Lower lobe of right lung (tissue), 2 donors: ENCODE measurements around the gene AHCY. TPM values are rescaled to one million over a fixed set of nuclear protein-coding genes. Genes with fewer than 3 reads are reported as not detected.
"Not testable (repeated sequence)": the region's sequence is repeated elsewhere in the genome, so short reads cannot be mapped to it uniquely, and the experiment has no call there.

Experiments used
- ATAC-seq, 2 donors: fragments of 200-7000 bp; cut with Tn5 transposase; one replicate each; pipeline ENCODE4 v1.9.1; 2020 to 2022; ENCODE audit warnings: mild to moderate bottlenecking in 2 of 2, moderate library complexity in 2 of 2
- DNase-seq: peaks from one replicate; pipeline ENCODE4 v3.0.0-alpha.2; 2020
- H3K27ac ChIP-seq: fragments of 200-600 bp; one replicate; pipeline ENCODE4 v1.8.0; 2022
- H3K27me3 ChIP-seq: fragments of 200-600 bp; one replicate; pipeline ENCODE4 v1.8.0; 2022; ENCODE audit warnings: low read depth
- H3K36me3 ChIP-seq: fragments of 200-600 bp; one replicate; pipeline ENCODE4 v1.8.0; 2022; ENCODE audit warnings: mild to moderate bottlenecking
- H3K4me1 ChIP-seq: fragments of 200-600 bp; one replicate; pipeline ENCODE4 v1.8.0; 2022
- H3K4me3 ChIP-seq: fragments of 200-600 bp; one replicate; pipeline ENCODE4 v1.8.0; 2022; ENCODE audit warnings: mild to moderate bottlenecking
- H3K9me3 ChIP-seq: fragments of 200-600 bp; one replicate; pipeline ENCODE4 v1.8.0; 2022
- CTCF ChIP-seq: fragments of 200-600 bp; IDR thresholded peaks from one replicate; pipeline ENCODE4 v1.8.0; 2022; ENCODE audit warnings: antibody characterized with exemption, mild to moderate bottlenecking
- intact Hi-C: fragments of 100-400 bp; cut with DNase I; formaldehyde crosslinking; loops from one replicate; pipeline ENCODE4 v1.11.0; 2022
- total RNA-seq: library from RNA; stranded (reverse); fragmentation: NEBNext Ultra II Directional; extraction: Animal tissue kit (Norgen Biotek cat#: 25700); gene quantifications from one replicate; pipeline ENCODE4 v1.2.1, GENCODE V29; 2021
- donor health status: DM: no; HTN: yes; CAD: no; lungs with severe emphysema.

The AHCY gene
- total RNA-seq, 1 donor from 2014 or later, result 63.8 TPM

GRCh38 chr20:34301587-34302311 lies 1.4 kb downstream of the AHCY start:
- H3K36me3 ChIP-seq, result no peaks in the 10 kb centered on the region
- no peaks in the 10 kb centered on the region for H3K9me3 ChIP-seq
- ATAC-seq, result no peak
- no peak for TF ChIP-seq CTCF
- peaks cover 24% of the 10 kb centered on the region for H3K4me1 ChIP-seq
- no peaks in the 10 kb centered on the region for H3K27me3 ChIP-seq
- H3K27ac ChIP-seq, result no peak overlapping the region
- intact Hi-C loops, result no loop called here
- DNase-seq, result no peak
- H3K4me3 ChIP-seq, result peak overlapping the region; percentile 96

GRCh38 chr20:34300809-34301586 lies 2.2 kb downstream of the AHCY start:
- no peak overlapping the region for H3K4me3 ChIP-seq
- intact Hi-C loops, result no loop called here

GRCh38 chr20:34300256-34300806 lies 2.8 kb downstream of the AHCY start:
- no peak for DNase-seq
- no peak for TF ChIP-seq CTCF
- no peaks in the 10 kb centered on the region for H3K9me3 ChIP-seq
- H3K27me3 ChIP-seq, result no peaks in the 10 kb centered on the region
- H3K4me3 ChIP-seq, result no peak overlapping the region
- H3K4me1 ChIP-seq, result peaks cover 24% of the 10 kb centered on the region
- H3K27ac ChIP-seq, result no peak overlapping the region
- ATAC-seq, result no peak
- no peaks in the 10 kb centered on the region for H3K36me3 ChIP-seq
- intact Hi-C loops, result no loop called here

More at GRCh38 chr20:34300809-34301586, 2.2 kb downstream of the AHCY start:
- no peak for TF ChIP-seq CTCF
- Histone ChIP-seq H3K4me1 (peaks cover 24% of the 10 kb centered on the region), H3K27me3 (no peaks in the 10 kb centered on the region), H3K27ac (no peak overlapping the region), H3K9me3 (no peaks in the 10 kb centered on the region), H3K36me3 (no peaks in the 10 kb centered on the region)
- ATAC-seq (no peak), DNase-seq (no peak)

- DNase-seq (no peak), ATAC-seq (no peak)
- no peaks in the 10 kb centered on the region for H3K9me3 ChIP-seq
- no peak overlapping the region for H3K27ac ChIP-seq
- no peak for TF ChIP-seq CTCF
- H3K27me3 ChIP-seq, result no peaks in the 10 kb centered on the region
- H3K36me3 ChIP-seq, result peaks cover 6% of the 10 kb centered on the region
- intact Hi-C loops, result no loop called here
- no peak overlapping the region for H3K4me3 ChIP-seq
- H3K4me1 ChIP-seq, result peaks cover 24% of the 10 kb centered on the region
Measured at GRCh38 chr20:34299556-34300255, 3.4 kb downstream of the AHCY start.

GRCh38 chr20:34298294-34298784 lies 4.8 kb downstream of the AHCY start:
- H3K4me1 ChIP-seq, result peaks cover 24% of the 10 kb centered on the region
- H3K4me3 ChIP-seq, H3K27ac ChIP-seq, H3K27me3 ChIP-seq, DNase-seq, H3K9me3 ChIP-seq, intact Hi-C loops, ATAC-seq: not testable (repeated sequence)
- H3K36me3 ChIP-seq, result peaks cover 16% of the 10 kb centered on the region
- peak; percentile 21 for TF ChIP-seq CTCF
